Ovary (tissue), 9 donors: Measurements from ENCODE around the gene ACRV1. TPM values are rescaled to one million over a fixed set of nuclear protein-coding genes. Genes with fewer than 3 reads are reported as not detected.

ENCODE experiments used
- polyA plus RNA-seq, 2 donors: library from polyadenylated mRNA; stranded (reverse); fragments of 200-250 nt in 1 of 2; fragments of 350-450 nt in 1 of 2; fragmentation: Illumina TruSeq in 1 of 2; extraction: RNeasy Lipid Tissue Mini Kit (QIAGEN cat#74804) in 1 of 2; gene quantifications; one replicate each; pipeline ENCODE4 v1.2.3, GENCODE V29; 2013 to 2014
- small RNA-seq: library from RNA; depleted of rRNA; stranded (forward); fragments of <200 nt; gene quantifications from one replicate; pipeline ENCODE3, GENCODE V24; 2016
- total RNA-seq, 7 donors: library from RNA; depleted of rRNA in 2 of 7; stranded (reverse); fragments of >200 nt in 2 of 7; fragmentation: NEBNext Ultra II Directional in 3 of 7; extraction: Animal tissue kit (Norgen Biotek cat#: 25700) in 3 of 7; gene quantifications; one replicate each; pipeline versions ENCODE4 v1.1.0 to v1.2.4, GENCODE V29; 2016 to 2023
- donor health status: DM: no; HTN: no; CAD: no; lungs with moderate emphysema.
- donor health status: DM: no; HTN: no; CAD: no.
- donor health status: Bipolar disorder and iron deficiency.
- donor health status: DM: yes; HTN: yes; CAD: no.
- donor health status: DM: no; HTN: no; CAD: no.
- donor health status: DM: yes; HTN: yes; CAD: no.

Gene ACRV1
- total and polyA plus RNA-seq, 9 donors: not detected

Small RNAs within 50 kb of the gene (small RNA-seq; reads per million reads assigned to genes)
- not detected for gene RNU2-35P

Other genes with a start within 250 kb of the ACRV1 start
- 10 to 100 TPM; 13.1 to 31.2 (median 19.7) TPM for gene FEZ1, start 184.6 kb downstream of the ACRV1 start, total RNA-seq
- gene FEZ1, start 184.6 kb downstream of the ACRV1 start, polyA plus RNA-seq: 10 to 100 TPM; 30.6 to 58.7 TPM
- 10 to 100 TPM; 44.9 to 58.4 (median 53.4) TPM for gene EI24, start 111.4 kb downstream of the ACRV1 start, total RNA-seq
- 100 to 1,000 TPM in 1 of 2 donors, 10 to 100 TPM in 1; 48.4 to 149 TPM for gene EI24, start 111.4 kb downstream of the ACRV1 start, polyA plus RNA-seq
- 100 to 1,000 TPM in 5 of 7 donors, 10 to 100 TPM in 2; 51.9 to 161 (median 135) TPM for gene STT3A, start 88.0 kb downstream of the ACRV1 start, total RNA-seq
- 100 to 1,000 TPM in 1 of 2 donors, 10 to 100 TPM in 1; 69.8 to 239 TPM for gene STT3A, start 88.0 kb downstream of the ACRV1 start, polyA plus RNA-seq
- gene CHEK1, start 55.7 kb downstream of the ACRV1 start, total RNA-seq: 1 to 10 TPM in 4 of 7 donors, under 1 TPM in 3; 0.24 to 3.2 (median 1.1) TPM
- 1 to 10 TPM; 1.5 to 3.5 TPM for gene CHEK1, start 55.7 kb downstream of the ACRV1 start, polyA plus RNA-seq
- gene PATE1, start 65.4 kb upstream of the ACRV1 start, total RNA-seq: not detected
- under 1 TPM in 1 of 2 donors, not detected in 1; 0.30 TPM for gene PATE1, start 65.4 kb upstream of the ACRV1 start, polyA plus RNA-seq
- under 1 TPM in 1 of 7 donors, not detected in 6; 0.12 TPM for gene PATE2, start 98.0 kb upstream of the ACRV1 start, total RNA-seq
- gene PATE2, start 98.0 kb upstream of the ACRV1 start, polyA plus RNA-seq: under 1 TPM in 1 of 2 donors, not detected in 1; 0.10 TPM
- gene PATE3, start 107.3 kb upstream of the ACRV1 start, total RNA-seq: not detected
- not detected for gene PATE3, start 107.3 kb upstream of the ACRV1 start, polyA plus RNA-seq
- not detected for gene PATE4, start 152.5 kb upstream of the ACRV1 start, total RNA-seq
- not detected for gene PATE4, start 152.5 kb upstream of the ACRV1 start, polyA plus RNA-seq
- gene HYLS1, start 206.8 kb upstream of the ACRV1 start, total RNA-seq: 1 to 10 TPM; 2.2 to 5.5 (median 4.5) TPM
- gene HYLS1, start 206.8 kb upstream of the ACRV1 start, polyA plus RNA-seq: 1 to 10 TPM; 3.0 to 8.8 TPM
- 10 to 100 TPM in 2 of 7 donors, 1 to 10 TPM in 5; 3.8 to 13.1 (median 8.9) TPM for gene PUS3, start 222.4 kb upstream of the ACRV1 start, total RNA-seq
- 10 to 100 TPM in 1 of 2 donors, 1 to 10 TPM in 1; 6.4 to 16.7 TPM for gene PUS3, start 222.4 kb upstream of the ACRV1 start, polyA plus RNA-seq
- gene DDX25, start 223.7 kb upstream of the ACRV1 start, total RNA-seq: under 1 TPM in 6 of 7 donors, not detected in 1; 0.23 to 0.92 (median 0.56) TPM
- gene DDX25, start 223.7 kb upstream of the ACRV1 start, polyA plus RNA-seq: under 1 TPM; 0.51 to 0.88 TPM